ENCODE results near the gene TUT7.

DNA sequence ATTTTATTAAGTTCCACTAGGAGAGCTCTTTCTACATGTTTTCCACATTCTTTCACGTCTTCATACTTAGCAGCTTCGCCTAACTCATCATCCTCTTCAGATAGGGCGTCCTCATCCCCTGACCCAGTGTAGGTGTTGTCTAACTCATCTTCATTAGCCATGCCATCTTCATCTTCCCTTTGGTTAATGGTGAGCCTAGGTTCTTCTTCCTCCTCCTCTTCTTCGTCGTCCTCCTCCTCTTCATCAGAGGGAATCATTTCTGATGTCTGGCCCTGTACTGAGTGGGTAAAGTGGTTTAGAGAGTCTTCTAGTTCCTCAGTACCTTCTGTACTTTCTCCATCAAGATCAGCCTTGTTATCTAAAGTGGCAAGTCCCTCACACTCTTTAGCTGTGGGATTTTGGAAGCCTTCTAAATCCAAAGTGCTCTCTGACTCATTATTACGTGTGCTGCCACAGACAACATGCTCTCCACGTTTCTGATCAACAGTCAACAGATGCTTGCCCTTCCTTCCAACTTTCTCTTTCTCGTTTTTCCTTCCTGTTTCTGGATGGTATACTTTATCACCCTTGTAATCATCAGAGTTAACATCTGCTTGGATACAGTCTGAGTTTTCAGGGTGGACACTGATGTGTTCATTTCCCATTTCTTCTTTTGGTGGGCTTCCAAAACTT is 31.1 kb downstream of the TUT7 start:
- TF ChIP-seq, protein P1, sequence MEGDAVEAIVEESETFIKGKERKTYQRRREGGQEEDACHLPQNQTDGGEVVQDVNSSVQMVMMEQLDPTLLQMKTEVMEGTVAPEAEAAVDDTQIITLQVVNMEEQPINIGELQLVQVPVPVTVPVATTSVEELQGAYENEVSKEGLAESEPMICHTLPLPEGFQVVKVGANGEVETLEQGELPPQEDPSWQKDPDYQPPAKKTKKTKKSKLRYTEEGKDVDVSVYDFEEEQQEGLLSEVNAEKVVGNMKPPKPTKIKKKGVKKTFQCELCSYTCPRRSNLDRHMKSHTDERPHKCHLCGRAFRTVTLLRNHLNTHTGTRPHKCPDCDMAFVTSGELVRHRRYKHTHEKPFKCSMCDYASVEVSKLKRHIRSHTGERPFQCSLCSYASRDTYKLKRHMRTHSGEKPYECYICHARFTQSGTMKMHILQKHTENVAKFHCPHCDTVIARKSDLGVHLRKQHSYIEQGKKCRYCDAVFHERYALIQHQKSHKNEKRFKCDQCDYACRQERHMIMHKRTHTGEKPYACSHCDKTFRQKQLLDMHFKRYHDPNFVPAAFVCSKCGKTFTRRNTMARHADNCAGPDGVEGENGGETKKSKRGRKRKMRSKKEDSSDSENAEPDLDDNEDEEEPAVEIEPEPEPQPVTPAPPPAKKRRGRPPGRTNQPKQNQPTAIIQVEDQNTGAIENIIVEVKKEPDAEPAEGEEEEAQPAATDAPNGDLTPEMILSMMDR (IDR thresholded peaks at IDR 0.05) = no peak
- TF ChIP-seq POLR2A (IDR thresholded peaks at IDR 0.05) = no peak

Measured in Peyer's patch (tissue), 4 donors.